ENCODE data around the gene MCM3. TPM values are rescaled to one million over a fixed set of nuclear protein-coding genes. Genes with fewer than 3 reads are reported as not detected.

MCM3 gene
- total and polyA plus RNA-seq, 2 of the 4 experiments (the other 2 are of a cell fraction): 54.6 to 66.5 TPM

DNA sequence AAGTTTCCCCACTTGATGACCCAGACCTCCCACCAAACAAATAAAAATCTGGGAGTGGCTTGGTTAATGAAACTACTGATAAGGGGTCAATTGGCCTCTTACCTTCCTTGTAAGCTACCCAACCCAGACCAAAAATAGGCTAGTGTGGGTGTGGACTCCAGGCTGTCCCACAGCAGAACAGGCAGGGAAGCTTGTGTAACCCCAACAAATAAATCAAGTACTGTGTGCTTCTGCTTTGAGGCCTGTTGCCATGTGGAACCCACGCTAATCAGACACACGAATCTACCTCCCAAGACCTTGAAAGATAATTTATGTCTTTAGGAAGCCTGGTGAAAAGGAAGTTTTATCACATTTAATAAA lies 43.7 kb upstream of the MCM3 start:
- dilution Hi-C loops (cut with HindIII; ENCODE audit: low sequenced_read_pairs, unreplicated experiment) (no loop called here), in situ Hi-C loops (cut with MboI; ENCODE audit: low sequenced_read_pairs) (no loop called here), intact Hi-C loops (cut with micrococcal nuclease) (no loop called here)
- no peak overlapping the region for H2BK120ac ChIP-seq (ENCODE audit: low read depth, low read length)
- H2AK5ac ChIP-seq (ENCODE audit: low read depth, low read length): no peak overlapping the region
- no peak overlapping the region for H3K9ac ChIP-seq (ENCODE audit: low read depth, low read length)
- H2BK5ac ChIP-seq (ENCODE audit: low read depth, low read length, poor library complexity, severe bottlenecking): no peak overlapping the region
- no peak overlapping the region for H3K18ac ChIP-seq (ENCODE audit: low read depth, low read length)
- H3K9me1 ChIP-seq (ENCODE audit: insufficient read depth, low read length): peaks cover 3% of the 10 kb centered on the region; the same call in 1 of the 2 replicates
- no CpG with 5 or more reads among the region's 2 CpGs for WGBS, 2 experiments (ENCODE audit: extremely low coverage in 2 of 2, insufficient read length in 1 of 2)
- H4K5ac ChIP-seq (ENCODE audit: low read depth, low read length): no peak overlapping the region
- no peaks in the 10 kb centered on the region for H4K20me1 ChIP-seq (ENCODE audit: insufficient read depth, low read length)
- H3K4me1 ChIP-seq (ENCODE audit: control insufficient read depth, insufficient read depth, low read length): no peaks in the 10 kb centered on the region
- TF ChIP-seq RCOR1 (IDR thresholded peaks at IDR 0.05; ENCODE audit: insufficient replicate concordance, low read length) (no peak), CEBPB (IDR thresholded peaks at IDR 0.05; ENCODE audit: low read depth, low read length) (no peak), MAFK (IDR thresholded peaks at IDR 0.05; ENCODE audit: low read depth, low read length) (no peak), FOS (IDR thresholded peaks at IDR 0.05; ENCODE audit: low read depth, low read length) (no peak), RAD21 (IDR thresholded peaks at IDR 0.05; ENCODE audit: low read length) (no peak), CHD1 (IDR thresholded peaks at IDR 0.05; ENCODE audit: low read depth, low read length) (no peak), POLR2A (IDR thresholded peaks at IDR 0.05; ENCODE audit: low read depth, low read length) (no peak), MXI1 (IDR thresholded peaks at IDR 0.05; ENCODE audit: borderline replicate concordance, low read depth, low read length) (no peak), MAZ (IDR thresholded peaks at IDR 0.05; ENCODE audit: borderline replicate concordance, low read depth, low read length) (no peak), SMC3 (IDR thresholded peaks at IDR 0.05; ENCODE audit: low read depth, low read length) (no peak), RFX5 (IDR thresholded peaks at IDR 0.05; ENCODE audit: low read depth, low read length) (no peak), BHLHE40 (IDR thresholded peaks at IDR 0.05; ENCODE audit: low read depth, low read length) (no peak), NFE2L2 (IDR thresholded peaks at IDR 0.05; ENCODE audit: low read depth, low read length) (no peak)
- TF ChIP-seq, protein P1, sequence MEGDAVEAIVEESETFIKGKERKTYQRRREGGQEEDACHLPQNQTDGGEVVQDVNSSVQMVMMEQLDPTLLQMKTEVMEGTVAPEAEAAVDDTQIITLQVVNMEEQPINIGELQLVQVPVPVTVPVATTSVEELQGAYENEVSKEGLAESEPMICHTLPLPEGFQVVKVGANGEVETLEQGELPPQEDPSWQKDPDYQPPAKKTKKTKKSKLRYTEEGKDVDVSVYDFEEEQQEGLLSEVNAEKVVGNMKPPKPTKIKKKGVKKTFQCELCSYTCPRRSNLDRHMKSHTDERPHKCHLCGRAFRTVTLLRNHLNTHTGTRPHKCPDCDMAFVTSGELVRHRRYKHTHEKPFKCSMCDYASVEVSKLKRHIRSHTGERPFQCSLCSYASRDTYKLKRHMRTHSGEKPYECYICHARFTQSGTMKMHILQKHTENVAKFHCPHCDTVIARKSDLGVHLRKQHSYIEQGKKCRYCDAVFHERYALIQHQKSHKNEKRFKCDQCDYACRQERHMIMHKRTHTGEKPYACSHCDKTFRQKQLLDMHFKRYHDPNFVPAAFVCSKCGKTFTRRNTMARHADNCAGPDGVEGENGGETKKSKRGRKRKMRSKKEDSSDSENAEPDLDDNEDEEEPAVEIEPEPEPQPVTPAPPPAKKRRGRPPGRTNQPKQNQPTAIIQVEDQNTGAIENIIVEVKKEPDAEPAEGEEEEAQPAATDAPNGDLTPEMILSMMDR (conservative IDR thresholded peaks at IDR 0.05; ENCODE audit: low read depth, low read length): no peak
- TF ChIP-seq, protein P2, sequence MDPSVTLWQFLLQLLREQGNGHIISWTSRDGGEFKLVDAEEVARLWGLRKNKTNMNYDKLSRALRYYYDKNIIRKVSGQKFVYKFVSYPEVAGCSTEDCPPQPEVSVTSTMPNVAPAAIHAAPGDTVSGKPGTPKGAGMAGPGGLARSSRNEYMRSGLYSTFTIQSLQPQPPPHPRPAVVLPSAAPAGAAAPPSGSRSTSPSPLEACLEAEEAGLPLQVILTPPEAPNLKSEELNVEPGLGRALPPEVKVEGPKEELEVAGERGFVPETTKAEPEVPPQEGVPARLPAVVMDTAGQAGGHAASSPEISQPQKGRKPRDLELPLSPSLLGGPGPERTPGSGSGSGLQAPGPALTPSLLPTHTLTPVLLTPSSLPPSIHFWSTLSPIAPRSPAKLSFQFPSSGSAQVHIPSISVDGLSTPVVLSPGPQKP (IDR thresholded peaks at IDR 0.05; ENCODE audit: borderline replicate concordance, low read depth, low read length): no peak
- H3K79me1 ChIP-seq (ENCODE audit: low read depth in 1 of 2, low read length in 2 of 2): no peaks in the 10 kb centered on the region
- no peak overlapping the region for H4K8ac ChIP-seq (ENCODE audit: low read depth in 2 of 2, low read length in 2 of 2)
- ATAC-seq (ENCODE audit: low read depth) (no peak), DNase-seq (no peak)
- no peak overlapping the region for H3K4me2 ChIP-seq (ENCODE audit: low read depth, low read length)
- no peak overlapping the region for H3K27ac ChIP-seq (ENCODE audit: insufficient read depth, low read length)
- no peak overlapping the region for H3K4ac ChIP-seq (ENCODE audit: low read depth, low read length)
- no peak overlapping the region for H2AK9ac ChIP-seq (replicated peaks; ENCODE audit: low read depth, low read length, poor library complexity)
- H3K9me3 ChIP-seq (ENCODE audit: control insufficient read depth, insufficient read depth, low read length): no peaks in the 10 kb centered on the region
- no peak overlapping the region for H2AFZ ChIP-seq (replicated peaks; ENCODE audit: low read length, poor library complexity)
- ChIA-PET CTCF (interaction anchor here (0.6 kb wide), 1 partner anchor 79 kb away, joined by 5 read pairs; no protein-coding TSS in a partner anchor), POLR2A (ENCODE audit: unreplicated experiment) (no interaction called here)
- H3K4me3 ChIP-seq (ENCODE audit: insufficient read depth, low read depth, low read length): no peak overlapping the region
- H2BK15ac ChIP-seq (ENCODE audit: low read depth, low read length): no peak overlapping the region
- no peaks in the 10 kb centered on the region for H3K36me3 ChIP-seq (ENCODE audit: control insufficient read depth, insufficient read depth, low read length)
- no peak overlapping the region for H3K56ac ChIP-seq (ENCODE audit: extremely low read depth, insufficient read depth, low read length)
- no peak overlapping the region for H3K23ac ChIP-seq (ENCODE audit: low read depth, low read length)
- no peak overlapping the region for H2BK20ac ChIP-seq (ENCODE audit: low read depth, low read length)
- no TSS peak for BruUV-seq (replicated peaks)
- no peak overlapping the region for H4K91ac ChIP-seq (ENCODE audit: insufficient read depth, low read depth, low read length)
- H3K27me3 ChIP-seq (ENCODE audit: control insufficient read depth, insufficient read depth, low read length): peaks cover 12% of the 10 kb centered on the region
- H3K14ac ChIP-seq (replicated peaks; ENCODE audit: low read depth, low read length): no peak overlapping the region

Measured in IMR-90 (cell line).